ENCODE results near the gene RADIL. TPM values are rescaled to one million over a fixed set of nuclear protein-coding genes. Genes with fewer than 3 reads are reported as not detected.
A peak's percentile ranks its signal among the peaks of the same experiment; 100 is the strongest.

The RADIL gene, protein sequence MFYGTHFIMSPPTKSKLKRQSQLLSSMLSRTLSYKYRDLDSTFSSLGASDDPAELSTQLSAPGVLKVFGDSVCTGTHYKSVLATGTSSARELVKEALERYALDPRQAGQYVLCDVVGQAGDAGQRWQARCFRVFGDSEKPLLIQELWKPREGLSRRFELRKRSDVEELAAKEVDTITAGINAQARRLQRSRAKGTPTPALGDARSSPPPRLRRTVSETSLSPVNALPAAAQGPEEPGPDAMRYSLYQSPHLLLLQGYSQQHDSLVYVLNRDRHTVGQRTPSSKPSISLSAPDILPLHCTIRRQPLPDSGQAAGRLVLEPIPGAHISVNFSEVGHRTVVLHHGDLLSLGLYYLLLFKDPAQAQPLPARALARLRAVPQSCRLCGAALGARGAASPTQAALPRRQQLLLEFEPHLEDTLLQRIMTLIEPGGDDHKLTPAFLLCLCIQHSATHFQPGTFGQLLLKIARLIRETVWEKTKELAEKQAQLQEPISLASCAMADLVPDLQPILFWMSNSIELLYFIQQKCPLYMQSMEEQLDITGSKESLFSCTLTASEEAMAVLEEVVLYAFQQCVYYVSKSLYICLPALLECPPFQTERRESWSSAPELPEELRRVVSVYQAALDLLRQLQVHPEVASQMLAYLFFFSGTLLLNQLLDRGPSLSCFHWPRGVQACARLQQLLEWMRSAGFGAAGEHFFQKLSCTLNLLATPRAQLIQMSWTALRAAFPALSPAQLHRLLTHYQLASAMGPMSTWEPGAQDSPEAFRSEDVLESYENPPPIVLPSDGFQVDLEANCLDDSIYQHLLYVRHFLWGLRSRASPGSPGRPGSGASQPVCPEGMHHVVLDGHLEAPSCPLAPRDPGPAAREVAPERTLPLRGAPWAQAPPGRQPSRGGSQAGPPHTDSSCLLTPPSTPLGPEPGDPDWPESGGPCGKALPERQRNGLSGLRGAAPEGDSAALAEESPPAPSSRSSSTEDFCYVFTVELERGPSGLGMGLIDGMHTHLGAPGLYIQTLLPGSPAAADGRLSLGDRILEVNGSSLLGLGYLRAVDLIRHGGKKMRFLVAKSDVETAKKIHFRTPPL
- 0.12 and 0.23 TPM in 2 replicates for total RNA-seq (2014; rRNA removed; shearing (Covaris generic))

DNA sequence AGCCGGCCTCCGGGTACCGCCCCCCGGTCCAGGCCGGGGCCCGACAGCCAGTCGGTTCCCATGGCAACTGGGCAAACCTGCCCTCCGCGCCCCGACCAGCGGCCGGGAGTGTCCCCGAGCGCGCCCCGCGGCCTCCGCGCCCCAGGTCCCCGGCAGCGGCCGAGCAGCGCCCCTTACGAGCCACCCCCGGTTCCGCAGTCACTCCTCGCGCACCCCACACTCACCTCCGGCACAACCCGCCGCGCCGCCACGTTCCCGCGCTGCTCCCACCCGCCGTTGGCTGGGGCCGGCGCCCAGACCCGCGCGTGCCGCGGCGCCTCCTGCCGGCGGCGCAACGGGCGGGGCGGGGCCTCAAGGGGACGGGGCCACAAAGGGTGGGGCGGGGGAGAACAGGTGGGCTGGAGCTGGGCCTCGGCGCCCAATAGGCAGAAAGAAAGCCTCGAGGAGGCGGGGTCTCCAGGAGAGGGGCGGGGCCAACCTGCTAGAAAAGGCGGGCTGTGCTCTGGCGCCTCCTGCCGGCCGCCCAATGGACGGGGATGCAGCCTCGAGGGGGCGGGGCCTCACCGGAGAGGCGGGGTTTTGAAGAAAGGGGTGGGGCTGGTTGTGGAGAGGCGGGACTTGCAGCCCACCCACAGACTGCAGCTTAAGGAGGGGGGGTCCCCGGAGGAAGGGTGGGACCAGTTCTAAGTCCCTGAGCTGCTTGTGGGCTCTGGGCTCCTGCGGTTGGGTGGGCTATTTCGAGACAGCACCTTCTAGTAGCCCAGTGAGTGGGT lies at the start of gene RADIL:
Gene RADIL (minus strand): TSS at position 345 of the 773 bp plus-strand sequence. CDS start 5,577 bp downstream, outside the sequence.
- Histone ChIP-seq H3K9me3 (replicated peaks) (no peaks in the 10 kb centered on the region), H3K27ac (no peak within 1 kb of the TSS), H3K4me3 (no peak within 1 kb of the TSS), H3K36me3 (no peaks in the 10 kb centered on the region), H3K27me3 (no peaks in the 10 kb centered on the region; the same call in 1 of the 2 replicates), H3K4me1 (no peaks in the 10 kb centered on the region)
- peak in 1 of 2 experiments; percentile 13 for DNase-seq

DNA sequence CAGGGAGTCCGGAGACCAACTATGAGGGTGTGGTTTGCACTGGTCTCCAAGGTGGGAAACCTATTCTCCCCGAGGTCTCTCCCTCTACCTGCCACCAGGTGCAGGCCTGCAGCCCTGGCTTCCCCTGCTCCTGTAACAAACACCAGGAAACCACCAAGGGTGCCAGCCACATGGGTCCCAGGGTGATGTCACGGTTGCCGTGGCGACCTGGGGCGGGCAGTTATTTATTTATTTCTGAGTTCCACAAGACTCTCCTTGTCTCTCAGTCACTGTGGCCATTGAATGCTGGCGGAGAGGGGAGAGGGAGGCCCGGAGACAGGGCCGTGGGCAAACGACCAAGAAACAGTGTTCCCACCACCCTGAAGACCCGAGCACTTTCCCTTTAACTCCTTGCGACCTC lies 48.4 kb upstream of the RADIL start:
- DNase-seq, result peak; percentile 24 to 44
- H3K4me1 ChIP-seq, result no peaks in the 10 kb centered on the region
- H3K9me3 ChIP-seq (replicated peaks), result no peaks in the 10 kb centered on the region
- H3K4me3 ChIP-seq, result no peak overlapping the region
- no peaks in the 10 kb centered on the region for H3K36me3 ChIP-seq
- H3K27me3 ChIP-seq, result no peaks in the 10 kb centered on the region; the same call in 1 of the 2 replicates
- no peak overlapping the region for H3K27ac ChIP-seq

DNA sequence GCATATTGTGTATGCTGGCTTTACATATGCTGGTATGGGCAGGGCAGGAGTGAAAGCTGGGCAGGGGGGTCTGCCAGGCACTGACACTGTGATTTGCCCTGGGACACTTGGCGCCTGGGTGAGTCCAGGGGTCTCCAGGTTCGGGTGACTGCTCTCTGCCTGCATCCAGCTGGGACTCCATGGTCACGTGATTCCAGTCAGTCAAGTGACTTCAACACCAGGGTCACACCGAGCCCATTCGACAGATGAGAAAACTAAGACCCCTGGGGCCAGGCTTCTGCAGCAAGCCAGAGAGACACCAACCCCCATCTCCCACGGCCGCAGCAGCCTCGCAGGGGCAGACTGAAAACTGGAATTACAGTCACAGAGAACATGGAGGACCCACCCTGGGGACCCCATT lies 45.5 kb upstream of the RADIL start:
- H3K9me3 ChIP-seq (replicated peaks), result no peaks in the 10 kb centered on the region
- no peaks in the 10 kb centered on the region; the same call in 1 of the 2 replicates for H3K27me3 ChIP-seq
- no peak for DNase-seq
- no peaks in the 10 kb centered on the region for H3K36me3 ChIP-seq
- no peaks in the 10 kb centered on the region for H3K4me1 ChIP-seq
- no peak overlapping the region for H3K27ac ChIP-seq
- H3K4me3 ChIP-seq, result no peak overlapping the region

DNA sequence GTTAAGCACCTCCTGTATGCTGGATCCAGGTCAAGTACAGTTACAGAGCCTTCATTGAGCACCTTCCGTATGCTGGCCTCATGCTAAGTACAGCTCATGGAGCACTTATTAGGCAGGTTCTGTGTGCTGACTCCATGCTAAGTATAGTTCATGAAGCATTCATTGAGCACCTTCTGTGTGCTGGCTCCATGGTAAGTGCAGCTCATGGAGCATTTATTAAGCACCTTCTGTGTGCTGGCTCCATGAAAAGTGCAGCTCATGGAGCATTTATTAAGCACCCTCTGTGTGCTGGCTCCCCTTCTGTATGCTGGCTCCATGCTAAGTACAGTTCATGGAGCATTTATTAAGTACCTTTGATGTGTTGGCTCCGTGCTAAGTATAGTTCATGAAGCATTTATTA lies 44.9 kb upstream of the RADIL start:
- Histone ChIP-seq H3K4me3 (no peak overlapping the region), H3K4me1 (no peaks in the 10 kb centered on the region), H3K9me3 (replicated peaks) (no peaks in the 10 kb centered on the region), H3K27me3 (no peaks in the 10 kb centered on the region), H3K36me3 (no peaks in the 10 kb centered on the region), H3K27ac (no peak overlapping the region)
- DNase-seq, result no peak

DNA sequence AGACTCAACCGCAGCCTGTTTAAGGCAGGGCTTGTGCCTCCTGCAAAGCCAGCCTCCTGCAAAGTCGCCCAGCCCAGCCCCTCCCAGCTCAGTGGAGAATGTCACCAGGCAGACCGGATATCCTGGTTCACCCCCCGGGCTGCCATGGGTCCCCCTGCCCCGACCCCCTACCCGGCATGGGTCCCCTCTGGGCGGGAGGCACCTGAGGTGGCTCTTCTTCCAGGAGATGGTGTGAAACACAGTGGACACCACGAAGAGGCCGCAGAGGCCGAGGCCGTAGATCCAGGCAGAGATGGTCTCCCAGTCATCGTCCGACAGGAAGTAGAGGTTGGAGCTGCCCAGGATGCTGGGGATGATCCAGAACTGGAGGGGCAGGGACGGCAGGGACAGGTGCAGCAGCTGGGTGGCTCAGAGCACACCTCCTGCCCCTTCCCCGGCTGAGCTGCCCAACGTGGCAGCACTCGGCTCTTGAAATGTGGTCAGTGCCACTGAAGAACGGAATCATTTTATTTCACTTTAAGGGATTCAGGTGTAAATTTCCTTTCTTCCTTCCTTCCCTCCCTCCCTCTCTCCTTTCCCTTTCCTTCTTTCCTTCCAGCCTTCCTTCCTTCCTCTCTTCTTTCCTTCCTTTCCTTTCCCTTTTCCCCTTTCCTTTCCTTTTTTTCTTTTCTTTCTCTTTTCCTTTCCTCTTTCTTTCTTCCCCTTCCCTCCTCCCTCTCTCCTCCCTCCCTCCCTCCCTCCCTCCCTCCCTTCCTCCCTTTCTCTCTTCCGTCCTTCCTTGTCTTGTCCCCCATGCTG lies 36.7 kb upstream of the RADIL start:
- Histone ChIP-seq H3K4me1 (no peaks in the 10 kb centered on the region), H3K9me3 (replicated peaks) (no peaks in the 10 kb centered on the region), H3K36me3 (no peaks in the 10 kb centered on the region), H3K27me3 (no peaks in the 10 kb centered on the region), H3K4me3 (no peak overlapping the region), H3K27ac (no peak overlapping the region)
- no peak for DNase-seq

DNA sequence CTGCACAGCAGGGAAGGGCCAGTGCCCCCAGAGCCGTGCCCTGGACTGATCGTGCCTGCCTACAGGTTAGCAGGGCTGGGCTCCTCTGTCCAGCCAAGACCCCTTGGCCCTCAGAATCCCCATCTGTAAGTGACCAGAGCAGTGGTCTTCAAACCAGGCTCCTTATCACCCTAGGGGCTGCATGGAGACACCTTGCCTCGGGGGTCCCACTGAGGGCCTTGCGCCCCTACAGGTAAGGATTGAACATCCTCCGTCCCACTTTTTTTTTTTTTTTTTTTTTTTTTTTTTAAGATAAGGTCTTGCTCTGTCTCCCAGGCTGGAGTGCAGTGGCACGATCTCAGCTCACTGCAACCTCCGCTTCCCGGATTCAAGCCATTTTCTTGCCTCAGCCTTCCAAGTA lies 32.6 kb upstream of the RADIL start:
- H3K27ac ChIP-seq, result no peak overlapping the region
- H3K4me3 ChIP-seq, result no peak overlapping the region
- no peaks in the 10 kb centered on the region for H3K36me3 ChIP-seq
- no peak for DNase-seq
- no peaks in the 10 kb centered on the region for H3K9me3 ChIP-seq (replicated peaks)
- no peaks in the 10 kb centered on the region for H3K4me1 ChIP-seq
- no peaks in the 10 kb centered on the region for H3K27me3 ChIP-seq

DNA sequence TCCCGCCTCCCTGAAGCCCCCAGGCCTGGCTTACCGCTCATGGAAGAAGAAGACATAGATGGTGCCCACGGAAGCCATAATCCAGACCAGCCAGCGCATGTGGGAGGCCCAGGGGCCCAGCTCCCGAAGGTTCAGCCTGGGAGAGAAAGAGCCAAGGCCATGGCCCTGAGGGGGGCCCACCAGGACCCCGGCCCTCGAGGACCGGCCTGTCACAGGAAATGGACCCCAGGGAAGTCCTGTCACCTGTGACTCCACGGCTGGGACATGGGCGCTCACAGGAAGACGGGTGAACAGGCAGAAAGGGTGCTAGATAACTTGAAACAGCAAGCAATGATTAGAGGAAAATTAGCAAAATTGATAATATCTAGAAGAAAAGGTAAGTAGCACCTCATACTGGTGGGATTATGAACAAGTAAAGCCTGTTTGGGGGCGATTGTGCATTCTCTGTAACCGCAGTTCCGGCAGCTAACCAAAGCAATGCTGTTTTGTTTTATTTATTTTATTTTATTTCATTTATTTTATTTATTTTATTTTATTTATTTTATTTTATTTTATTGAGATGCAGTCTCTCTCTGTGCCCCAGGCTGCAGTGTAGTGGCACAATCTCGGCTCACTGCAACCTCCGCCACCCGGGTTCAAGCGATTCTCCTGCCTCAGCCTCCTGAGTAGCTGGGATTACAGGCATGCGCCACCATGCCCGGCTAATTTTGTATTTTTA lies 27.8 kb upstream of the RADIL start:
- Histone ChIP-seq H3K27ac (no peak overlapping the region), H3K36me3 (no peaks in the 10 kb centered on the region), H3K27me3 (no peaks in the 10 kb centered on the region), H3K9me3 (replicated peaks) (no peaks in the 10 kb centered on the region), H3K4me3 (no peak overlapping the region), H3K4me1 (no peaks in the 10 kb centered on the region)
- no peak for DNase-seq

DNA sequence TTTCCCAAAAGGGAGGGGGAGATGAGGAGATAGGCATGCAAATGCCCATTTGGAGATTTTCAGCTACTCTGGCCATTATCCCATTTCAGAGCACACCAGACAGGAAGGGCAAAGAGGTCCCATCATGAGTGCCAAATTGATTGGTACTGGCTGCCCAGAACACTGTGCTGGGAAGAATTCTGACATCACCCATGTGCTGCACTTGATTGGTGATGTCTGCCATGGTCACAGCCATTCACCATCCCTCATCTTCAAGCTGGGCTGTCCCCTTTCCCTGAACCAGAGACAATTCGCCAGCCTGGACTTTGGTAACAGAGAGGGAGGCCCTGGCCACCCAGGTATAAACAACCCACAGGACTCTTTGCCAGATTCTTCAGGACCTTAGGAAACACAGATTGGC lies 23.2 kb upstream of the RADIL start:
- no peaks in the 10 kb centered on the region for H3K4me1 ChIP-seq
- H3K27ac ChIP-seq, result no peak overlapping the region
- no peak for DNase-seq
- H3K4me3 ChIP-seq, result no peak overlapping the region
- H3K9me3 ChIP-seq (replicated peaks), result no peaks in the 10 kb centered on the region
- no peaks in the 10 kb centered on the region for H3K36me3 ChIP-seq
- H3K27me3 ChIP-seq, result no peaks in the 10 kb centered on the region

DNA sequence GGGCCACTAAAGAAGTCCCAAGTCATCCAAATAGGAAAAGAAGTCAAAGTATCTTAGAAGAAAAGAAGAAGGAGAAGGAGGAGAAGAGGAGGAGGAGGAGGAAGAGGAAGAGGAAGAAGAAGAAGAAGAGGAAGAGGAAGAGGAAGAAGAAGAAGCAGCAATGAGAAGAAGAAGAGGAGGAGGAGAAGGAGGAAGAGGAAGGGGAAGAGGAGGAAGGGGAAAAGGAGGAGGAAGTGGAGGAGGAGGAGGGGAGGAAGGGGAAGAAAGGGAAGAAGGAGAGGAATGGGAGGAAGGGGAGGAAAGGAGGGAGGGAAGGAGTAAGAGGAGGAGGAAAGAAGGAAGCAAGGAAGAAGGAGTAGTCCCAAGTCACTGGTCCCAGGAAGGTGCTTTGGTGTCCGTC lies 21.7 kb upstream of the RADIL start:
- H3K4me3 ChIP-seq, result no peak overlapping the region
- H3K9me3 ChIP-seq (replicated peaks), result no peaks in the 10 kb centered on the region
- no peak for DNase-seq
- no peaks in the 10 kb centered on the region for H3K4me1 ChIP-seq
- no peak overlapping the region for H3K27ac ChIP-seq
- no peaks in the 10 kb centered on the region for H3K27me3 ChIP-seq
- no peaks in the 10 kb centered on the region for H3K36me3 ChIP-seq

DNA sequence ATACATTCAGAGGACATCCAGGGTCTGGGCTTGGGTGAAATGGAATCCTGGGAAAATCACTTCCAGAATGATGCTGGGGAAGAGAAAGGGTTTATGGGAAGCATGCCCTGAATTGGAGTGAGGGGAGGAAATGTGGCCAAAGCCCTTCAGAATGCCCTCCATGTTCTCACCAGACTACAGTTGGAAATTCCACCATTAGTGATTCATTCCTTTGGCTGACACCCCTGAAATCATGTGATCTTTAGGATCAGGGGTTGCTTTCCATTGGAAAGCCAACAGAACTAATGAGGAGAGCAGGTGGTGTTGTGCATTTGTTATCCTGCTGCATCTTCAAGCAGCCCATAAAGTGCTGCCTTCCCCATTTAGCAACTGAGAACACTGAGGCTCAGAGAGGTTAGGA lies 20.8 kb upstream of the RADIL start:
- no peaks in the 10 kb centered on the region for H3K36me3 ChIP-seq

DNA sequence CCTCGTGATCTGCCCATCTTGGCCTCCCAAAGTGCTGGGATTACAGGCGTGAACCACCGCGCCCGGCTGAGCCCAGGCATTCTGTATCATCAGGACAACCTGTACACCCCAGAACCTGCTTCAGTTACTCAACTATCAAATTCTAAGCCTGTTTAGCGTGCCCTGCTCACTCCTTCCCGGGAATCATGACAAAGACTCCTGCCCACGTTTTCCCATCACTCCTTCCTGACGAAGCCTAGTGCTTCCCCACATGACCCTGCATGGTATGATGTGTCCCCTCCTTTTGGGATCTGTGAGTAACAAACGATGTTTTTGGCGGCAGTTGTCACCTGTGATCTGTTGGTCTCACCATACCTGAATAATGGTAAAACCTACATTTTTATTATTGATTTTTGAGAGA lies 12.2 kb upstream of the RADIL start:
- no peak for DNase-seq
- no peaks in the 10 kb centered on the region for H3K9me3 ChIP-seq (replicated peaks)
- no peaks in the 10 kb centered on the region for H3K27me3 ChIP-seq

More for the DNA sequence above, 20.8 kb upstream of the RADIL start:
- Histone ChIP-seq H3K27me3 (no peaks in the 10 kb centered on the region), H3K27ac (no peak overlapping the region), H3K9me3 (replicated peaks) (no peaks in the 10 kb centered on the region), H3K4me1 (no peaks in the 10 kb centered on the region), H3K4me3 (no peak overlapping the region)
- DNase-seq, result no peak

DNA sequence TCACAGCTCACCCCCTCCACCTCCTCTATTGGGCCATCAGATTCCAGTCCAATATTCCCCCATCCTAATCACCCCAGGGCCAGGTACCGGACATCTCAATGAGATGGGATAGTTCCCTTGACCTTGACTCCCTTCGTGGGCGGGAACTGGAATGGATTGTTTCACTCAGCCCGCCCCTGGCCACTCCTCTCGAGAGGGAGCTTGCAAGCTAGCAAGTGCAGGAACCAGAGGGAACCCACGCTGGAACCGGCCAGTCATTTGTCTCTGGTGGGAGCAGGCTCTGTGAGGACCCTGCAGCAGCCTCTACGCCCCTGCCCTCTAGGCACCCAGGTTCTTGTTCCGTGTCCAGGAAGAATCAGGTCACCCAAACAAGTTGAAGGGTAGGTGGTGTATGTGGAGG lies 11.0 kb upstream of the RADIL start:
- no peak for DNase-seq
- H3K36me3 ChIP-seq, result no peaks in the 10 kb centered on the region
- H3K27ac ChIP-seq, result no peak overlapping the region
- no peaks in the 10 kb centered on the region for H3K9me3 ChIP-seq (replicated peaks)
- no peaks in the 10 kb centered on the region for H3K27me3 ChIP-seq
- no peaks in the 10 kb centered on the region for H3K4me1 ChIP-seq
- no peak overlapping the region for H3K4me3 ChIP-seq

More for the DNA sequence above, 12.2 kb upstream of the RADIL start:
- Histone ChIP-seq H3K4me1 (no peaks in the 10 kb centered on the region), H3K36me3 (no peaks in the 10 kb centered on the region), H3K4me3 (no peak overlapping the region), H3K27ac (no peak overlapping the region)

DNA sequence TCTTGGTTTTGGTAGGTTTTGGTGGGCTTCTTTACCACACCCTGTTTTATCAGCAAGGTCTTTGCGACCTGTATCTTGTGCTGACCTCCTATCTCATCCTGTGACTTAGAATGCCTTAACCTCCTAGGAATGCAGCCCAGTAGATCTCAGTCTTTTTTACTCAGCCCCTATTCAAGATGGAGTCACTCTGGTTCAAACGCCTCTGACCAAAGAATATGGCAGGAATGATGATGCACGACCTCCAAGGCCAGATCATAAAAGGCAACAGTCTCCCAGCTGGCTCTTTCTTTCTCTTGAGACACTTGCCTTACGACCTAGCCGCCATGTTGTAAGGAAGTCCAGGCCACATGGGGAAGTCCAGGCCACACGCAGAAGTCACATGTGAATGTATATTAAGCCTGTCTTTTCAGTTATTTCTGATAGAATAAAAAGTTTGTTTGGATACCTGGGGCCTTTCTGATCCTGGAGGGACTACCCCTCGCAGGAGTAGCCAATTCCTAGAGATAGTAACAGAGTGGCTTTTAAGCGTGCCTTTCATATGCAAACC lies 10.5 kb upstream of the RADIL start:
- H3K4me3 ChIP-seq, result no peak overlapping the region
- H3K36me3 ChIP-seq, result no peaks in the 10 kb centered on the region
- no peak for DNase-seq
- no peaks in the 10 kb centered on the region for H3K27me3 ChIP-seq
- H3K4me1 ChIP-seq, result no peaks in the 10 kb centered on the region
- no peaks in the 10 kb centered on the region for H3K9me3 ChIP-seq (replicated peaks)
- no peak overlapping the region for H3K27ac ChIP-seq
